Psoas muscle (tissue), 8 donors: ENCODE measurements around the gene EPHB1. TPM values are rescaled to one million over a fixed set of nuclear protein-coding genes. Genes with fewer than 3 reads are reported as not detected.

Experiments used
- ATAC-seq, 4 donors: fragments of 200-7000 bp; cut with Tn5 transposase; one replicate each; pipeline ENCODE4 v1.9.1; 2020; ENCODE audit warnings: moderate library complexity in 3 of 4, mild to moderate bottlenecking in 2 of 4
- DNase-seq, 2 donors: peaks; one replicate each; pipeline ENCODE4 v3.0.0-alpha.2; 2020
- H3K27ac ChIP-seq: fragments of 200-600 bp; one replicate; pipeline ENCODE4 v1.8.0; 2022
- H3K27me3 ChIP-seq, 3 donors: fragments of 200-600 bp in 1 of 3; one replicate each; pipeline versions ENCODE4 v1.6.1 to v1.8.0; 2013 to 2022; ENCODE audit warnings: low read length in 2 of 3, mild to moderate bottlenecking in 2 of 3, moderate library complexity in 1 of 3; ENCODE audit not compliant: insufficient read depth in 3 of 3
- H3K36me3 ChIP-seq, 2 donors: fragments of 200-600 bp in 1 of 2; one replicate each; pipeline versions ENCODE4 v1.6.1 to v1.8.0; 2013 to 2022; ENCODE audit warnings: low read depth in 1 of 2, mild to moderate bottlenecking in 1 of 2, moderate library complexity in 1 of 2; ENCODE audit not compliant: insufficient read depth in 1 of 2
- H3K4me1 ChIP-seq: fragments of 200-600 bp; one replicate; pipeline ENCODE4 v1.8.0; 2022
- H3K4me3 ChIP-seq: fragments of 200-600 bp; one replicate; pipeline ENCODE4 v1.8.0; 2022; ENCODE audit warnings: mild to moderate bottlenecking
- H3K9me3 ChIP-seq: fragments of 200-600 bp; one replicate; pipeline ENCODE4 v1.8.0; 2022
- CTCF ChIP-seq: fragments of 200-600 bp; IDR thresholded peaks from one replicate; pipeline ENCODE4 v1.8.0; 2022; ENCODE audit warnings: antibody characterized with exemption
- WGBS, 3 donors: extraction: QIAGEN DNeasy Blood & Tissue Kit; methylation state at CpG; one replicate each; pipeline versions ENCODE4 v1.1.6 to v1.1.7; 2013; 5-methylcytosine and 5-hydroxymethylcytosine counted together
- intact Hi-C, 2 donors: fragments of 100-400 bp; cut with DNase I; formaldehyde crosslinking; loops; one replicate each; pipeline versions ENCODE4 v1.11.0 to v1.14.2; 2022
- polyA plus RNA-seq, 3 donors: library from polyadenylated mRNA; stranded (reverse); fragments of 200-250 nt; gene quantifications; one replicate each; pipeline ENCODE4 v1.2.3, GENCODE V29; 2013
- total RNA-seq, 4 donors: library from RNA; stranded (reverse); fragmentation: NEBNext Ultra II Directional in 2 of 4; extraction: Animal tissue kit (Norgen Biotek cat#: 25700) in 2 of 4; gene quantifications; one replicate each; pipeline versions ENCODE4 v1.2.1 to v1.2.4, GENCODE V29; 2021 to 2023
- donor health status: healthy with polysubstance abuse.
- donor health status: DM: no; HTN: no; CAD: no; lungs with moderate emphysema.
- donor health status: Bipolar disorder and iron deficiency.
- donor health status: healthy.
- donor health status: DM: yes; HTN: yes; CAD: no.
- donor health status: DM: no; HTN: no; CAD: no.
- donor health status: DM: no; HTN: no; CAD: no.
- donor health status: DM: yes; HTN: yes; CAD: no.

EPHB1 gene
- total and polyA plus RNA-seq, 7 donors, result 0.85 to 6.3 (median 2.0) TPM

- intact Hi-C loops, result no loop called here
- TF ChIP-seq CTCF, result no peak
- no peaks in the 10 kb centered on the region for H3K9me3 ChIP-seq
- no peaks in the 10 kb centered on the region for H3K27me3 ChIP-seq
- no peaks in the 10 kb centered on the region for H3K4me1 ChIP-seq
- H3K27ac ChIP-seq, result no peak overlapping the region
- 86 to 97% (median 95%) methylated on average over 4 of the region's 4 CpGs for WGBS, 3 donors
- ATAC-seq, result no peak
- no peak for DNase-seq
- H3K36me3 ChIP-seq, result no peaks in the 10 kb centered on the region
- H3K4me3 ChIP-seq, result no peak overlapping the region
Measured at GRCh38 chr3:134832585-134832984, 37.5 kb downstream of the EPHB1 start.

- TF ChIP-seq CTCF, result no peak
- no peaks in the 10 kb centered on the region for H3K36me3 ChIP-seq
- no peaks in the 10 kb centered on the region for H3K27me3 ChIP-seq
- H3K9me3 ChIP-seq, result no peaks in the 10 kb centered on the region
- DNase-seq, result no peak
- no peak overlapping the region for H3K4me3 ChIP-seq
- no peak for ATAC-seq
- no peaks in the 10 kb centered on the region for H3K4me1 ChIP-seq
- intact Hi-C loops, result no loop called here
- H3K27ac ChIP-seq, result no peak overlapping the region
- WGBS, 3 donors, result 85 to 94% (median 92%) methylated on average over 5 of the region's 5 CpGs
Measured at GRCh38 chr3:134833453-134834163, 38.5 kb downstream of the EPHB1 start.

- no peaks in the 10 kb centered on the region for H3K9me3 ChIP-seq
- DNase-seq, result no peak
- WGBS, 3 donors, result 70 to 77% (median 73%) methylated on average over 3 of the region's 3 CpGs
- no peak for ATAC-seq
- H3K4me3 ChIP-seq, result no peak overlapping the region
- no peaks in the 10 kb centered on the region for H3K36me3 ChIP-seq
- H3K27me3 ChIP-seq, result no peaks in the 10 kb centered on the region
- no peak for TF ChIP-seq CTCF
- H3K4me1 ChIP-seq, result peaks cover 7% of the 10 kb centered on the region
- intact Hi-C loops, result no loop called here
- H3K27ac ChIP-seq, result no peak overlapping the region
Measured at GRCh38 chr3:134836921-134837320, 41.9 kb downstream of the EPHB1 start.

- Histone ChIP-seq H3K27me3 (no peaks in the 10 kb centered on the region), H3K4me1 (peaks cover 7% of the 10 kb centered on the region), H3K9me3 (no peaks in the 10 kb centered on the region), H3K27ac (no peak overlapping the region), H3K36me3 (no peaks in the 10 kb centered on the region), H3K4me3 (no peak overlapping the region)
- intact Hi-C loops, result no loop called here
- TF ChIP-seq CTCF, result peak; percentile 22
- DNase-seq, result no peak
- 72 to 75% (median 73%) methylated on average over 2 of the region's 2 CpGs for WGBS, 3 donors
- ATAC-seq, result no peak
Measured at GRCh38 chr3:134838599-134838998, 43.5 kb downstream of the EPHB1 start.

GRCh38 chr3:134839422-134839821 is 44.4 kb downstream of the EPHB1 start:
- TF ChIP-seq CTCF, result no peak
- no peak overlapping the region for H3K27ac ChIP-seq
- H3K4me3 ChIP-seq, result no peak overlapping the region
- WGBS, 3 donors, result 95 to 98% (median 97%) methylated on average over 3 of the region's 3 CpGs
- no peaks in the 10 kb centered on the region for H3K27me3 ChIP-seq
- H3K4me1 ChIP-seq, result peaks cover 7% of the 10 kb centered on the region
- H3K36me3 ChIP-seq, result no peaks in the 10 kb centered on the region
- no peaks in the 10 kb centered on the region for H3K9me3 ChIP-seq
- intact Hi-C loops, result no loop called here
- DNase-seq, result no peak
- no peak for ATAC-seq
